ENCODE data around the gene CCDC112. TPM values are rescaled to one million over a fixed set of nuclear protein-coding genes. Genes with fewer than 3 reads are reported as not detected.
"Not testable (repeated sequence)": the region's sequence is repeated elsewhere in the genome, so short reads cannot be mapped to it uniquely, and the experiment has no call there.

CCDC112 gene
- total RNA-seq, 2 experiments from 2014 or later, result 1.5 to 2.4 TPM

- ATAC-seq (no peak), DNase-seq (no peak)
- Mint-ChIP-seq H3K27me3 (peaks cover 22% of the 10 kb centered on the region), H3K4me3 (no peak overlapping the region), H3K36me3 (ENCODE audit: low read depth) (no peaks in the 10 kb centered on the region), H3K9me3 (no peaks in the 10 kb centered on the region), H3K27ac (no peak overlapping the region), H3K4me1 (ENCODE audit: low read depth) (peaks cover 11% of the 10 kb centered on the region)
- POLR2A ChIA-PET, result no interaction called here
- CTCF ChIA-PET, result no interaction called here
- intact Hi-C loops (cut with micrococcal nuclease), result no loop called here
- TF ChIP-seq, protein P1, sequence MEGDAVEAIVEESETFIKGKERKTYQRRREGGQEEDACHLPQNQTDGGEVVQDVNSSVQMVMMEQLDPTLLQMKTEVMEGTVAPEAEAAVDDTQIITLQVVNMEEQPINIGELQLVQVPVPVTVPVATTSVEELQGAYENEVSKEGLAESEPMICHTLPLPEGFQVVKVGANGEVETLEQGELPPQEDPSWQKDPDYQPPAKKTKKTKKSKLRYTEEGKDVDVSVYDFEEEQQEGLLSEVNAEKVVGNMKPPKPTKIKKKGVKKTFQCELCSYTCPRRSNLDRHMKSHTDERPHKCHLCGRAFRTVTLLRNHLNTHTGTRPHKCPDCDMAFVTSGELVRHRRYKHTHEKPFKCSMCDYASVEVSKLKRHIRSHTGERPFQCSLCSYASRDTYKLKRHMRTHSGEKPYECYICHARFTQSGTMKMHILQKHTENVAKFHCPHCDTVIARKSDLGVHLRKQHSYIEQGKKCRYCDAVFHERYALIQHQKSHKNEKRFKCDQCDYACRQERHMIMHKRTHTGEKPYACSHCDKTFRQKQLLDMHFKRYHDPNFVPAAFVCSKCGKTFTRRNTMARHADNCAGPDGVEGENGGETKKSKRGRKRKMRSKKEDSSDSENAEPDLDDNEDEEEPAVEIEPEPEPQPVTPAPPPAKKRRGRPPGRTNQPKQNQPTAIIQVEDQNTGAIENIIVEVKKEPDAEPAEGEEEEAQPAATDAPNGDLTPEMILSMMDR (IDR thresholded peaks at IDR 0.05), result no peak
Observed at GRCh38 chr5:115335301-115335700, 38.8 kb upstream of the CCDC112 start.

DNA sequence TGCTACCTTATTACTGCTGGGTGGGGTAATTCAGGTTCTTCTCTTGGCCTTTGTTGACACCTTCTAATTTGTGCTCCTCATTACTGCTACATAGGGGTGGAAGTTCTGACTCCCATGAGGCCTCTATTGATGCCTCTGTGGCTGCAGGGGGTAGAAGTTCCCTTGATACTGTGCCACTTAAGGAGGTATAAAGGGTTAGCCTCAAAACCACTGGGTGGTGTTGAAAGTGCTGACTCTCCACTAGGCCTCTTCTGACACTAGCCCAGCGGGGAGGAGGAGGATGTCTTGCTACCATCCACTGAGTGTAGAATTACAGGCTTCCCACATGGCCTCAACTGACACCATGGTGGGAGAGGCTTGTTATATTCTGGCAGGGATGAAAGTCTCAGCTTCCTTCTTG lies 36.7 kb upstream of the CCDC112 start:
- ChIA-PET POLR2A (no interaction called here), CTCF (no interaction called here)
- H3K4me3 Mint-ChIP-seq, result no peak overlapping the region
- H3K27ac Mint-ChIP-seq, result no peak overlapping the region
- peaks cover 11% of the 10 kb centered on the region for H3K4me1 Mint-ChIP-seq (ENCODE audit: low read depth)
- TF ChIP-seq, protein P1 (IDR thresholded peaks at IDR 0.05), result no peak
- intact Hi-C loops (cut with micrococcal nuclease), result no loop called here
- no peaks in the 10 kb centered on the region for H3K36me3 Mint-ChIP-seq (ENCODE audit: low read depth)
- peak; percentile 41 for DNase-seq
- H3K27me3 Mint-ChIP-seq, result peaks cover 14% of the 10 kb centered on the region
- H3K9me3 Mint-ChIP-seq, result no peaks in the 10 kb centered on the region
- ATAC-seq, result peak; percentile 91

GRCh38 chr5:115330830-115331229 lies 34.4 kb upstream of the CCDC112 start:
- POLR2A ChIA-PET, result interaction anchor here (0.6 kb wide), 1 partner anchor 28 kb away, joined by 3 read pairs; no protein-coding TSS in a partner anchor
- peaks cover 11% of the 10 kb centered on the region for H3K4me1 Mint-ChIP-seq (ENCODE audit: low read depth)

DNA sequence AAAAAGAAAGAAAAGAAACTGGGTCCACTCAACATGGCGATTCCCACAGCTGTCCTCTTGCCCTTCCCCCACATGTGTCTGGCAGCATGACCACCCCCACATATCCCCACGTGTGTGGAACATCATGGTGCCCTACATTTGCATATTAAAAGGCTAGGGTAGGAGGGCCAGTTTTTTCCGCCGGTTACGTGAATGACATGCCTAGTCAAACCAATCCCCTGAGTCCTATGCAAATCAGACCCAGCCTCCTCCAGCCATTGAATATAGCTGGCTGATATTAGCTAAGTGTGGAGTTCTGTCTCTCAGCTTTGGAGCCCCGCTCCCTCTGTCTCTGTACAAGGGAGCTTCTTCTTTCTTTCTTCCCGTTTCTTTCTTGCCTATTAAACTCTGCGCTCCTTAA lies 33.0 kb upstream of the CCDC112 start:
- Mint-ChIP-seq H3K4me3 (no peak overlapping the region), H3K27ac (no peak overlapping the region), H3K9me3 (no peaks in the 10 kb centered on the region), H3K36me3 (ENCODE audit: low read depth) (no peaks in the 10 kb centered on the region), H3K27me3 (peaks cover 13% of the 10 kb centered on the region), H3K4me1 (ENCODE audit: low read depth) (peaks cover 11% of the 10 kb centered on the region)
- TF ChIP-seq, protein P1 (IDR thresholded peaks at IDR 0.05), result no peak
- ChIA-PET CTCF (no interaction called here), POLR2A (no interaction called here)
- DNase-seq, result no peak
- ATAC-seq, result no peak
- intact Hi-C loops (cut with micrococcal nuclease), result no loop called here

More at GRCh38 chr5:115330830-115331229, 34.4 kb upstream of the CCDC112 start:
- TF ChIP-seq, protein P1 (IDR thresholded peaks at IDR 0.05), result no peak
- H3K27me3 Mint-ChIP-seq, result peaks cover 14% of the 10 kb centered on the region
- ATAC-seq, result no peak
- H3K27ac Mint-ChIP-seq, result no peak overlapping the region
- no peak overlapping the region for H3K4me3 Mint-ChIP-seq
- DNase-seq, result no peak
- no peaks in the 10 kb centered on the region for H3K9me3 Mint-ChIP-seq
- no peaks in the 10 kb centered on the region for H3K36me3 Mint-ChIP-seq (ENCODE audit: low read depth)
- CTCF ChIA-PET, result interaction anchor here (0.7 kb wide), 1 partner anchor 21 kb away, joined by 3 read pairs; no protein-coding TSS in a partner anchor
- intact Hi-C loops (cut with micrococcal nuclease), result no loop called here

DNA sequence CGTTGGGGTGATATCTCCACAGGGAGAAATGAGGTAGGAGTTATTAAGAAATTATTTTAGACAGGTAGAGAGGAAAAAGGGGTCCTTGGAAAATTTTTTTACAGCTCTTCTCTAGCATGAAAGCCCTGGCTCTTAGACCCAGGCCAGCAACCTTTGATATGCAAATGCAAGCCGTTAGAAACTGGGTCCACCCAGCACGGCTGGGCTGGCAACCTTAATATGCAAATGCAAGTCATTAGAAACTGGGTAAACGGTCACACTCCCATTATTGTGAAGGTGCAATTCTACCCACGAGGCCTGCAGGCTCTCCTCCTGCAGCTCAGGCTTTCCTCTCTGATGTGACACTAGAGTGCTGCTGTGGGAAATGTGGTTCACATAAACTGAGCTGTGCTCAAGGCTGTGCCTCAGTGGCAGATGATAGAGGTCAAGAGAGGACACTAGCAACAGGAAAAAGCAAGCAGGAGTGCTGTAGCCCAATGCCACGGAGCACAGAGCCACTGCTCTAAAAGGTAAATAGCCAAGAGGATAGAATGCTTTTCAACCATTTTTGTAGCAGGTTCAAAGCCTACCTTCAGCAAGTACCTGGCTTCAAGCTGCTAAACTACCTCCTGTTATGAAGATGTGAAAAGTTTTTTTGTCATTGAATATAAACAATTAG lies 32.3 kb upstream of the CCDC112 start:
- POLR2A ChIA-PET; H3K27ac Mint-ChIP-seq; ATAC-seq; H3K36me3 Mint-ChIP-seq (ENCODE audit: low read depth); DNase-seq; H3K9me3 Mint-ChIP-seq; intact Hi-C loops (cut with micrococcal nuclease); H3K4me3 Mint-ChIP-seq; CTCF ChIA-PET: not testable (repeated sequence)
- Mint-ChIP-seq H3K4me1 (ENCODE audit: low read depth) (peaks cover 11% of the 10 kb centered on the region), H3K27me3 (peaks cover 20% of the 10 kb centered on the region)

Data from activated CD8-positive, alpha-beta T cell treated with anti-CD3 and anti-CD28 coated beads for 36 hours (primary cell).